ENCODE data around the gene ZNF783. TPM values are rescaled to one million over a fixed set of nuclear protein-coding genes. Genes with fewer than 3 reads are reported as not detected.

The ZNF783 gene
- total RNA-seq, 1 donor from 2014 or later: 10.4 TPM

DNA sequence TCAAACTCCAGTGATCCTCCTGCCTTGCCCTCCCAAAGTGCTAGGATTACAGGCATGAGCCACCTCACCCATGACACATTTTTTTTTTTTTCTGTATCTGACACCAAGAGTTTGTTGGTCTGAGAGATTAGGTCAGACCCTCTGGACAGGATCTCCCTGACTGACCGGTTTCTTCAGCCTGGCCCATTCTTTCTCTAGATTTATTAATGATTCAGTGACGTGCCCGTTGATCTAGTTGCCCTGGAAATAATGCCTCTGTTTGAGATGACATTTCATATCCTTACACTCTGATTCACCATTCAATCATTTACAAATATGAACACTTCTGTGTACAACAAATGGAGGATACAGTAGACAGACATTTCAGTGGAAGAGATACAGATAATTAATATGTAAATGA lies 23.9 kb upstream of the ZNF783 start:
- TF ChIP-seq, protein P1, sequence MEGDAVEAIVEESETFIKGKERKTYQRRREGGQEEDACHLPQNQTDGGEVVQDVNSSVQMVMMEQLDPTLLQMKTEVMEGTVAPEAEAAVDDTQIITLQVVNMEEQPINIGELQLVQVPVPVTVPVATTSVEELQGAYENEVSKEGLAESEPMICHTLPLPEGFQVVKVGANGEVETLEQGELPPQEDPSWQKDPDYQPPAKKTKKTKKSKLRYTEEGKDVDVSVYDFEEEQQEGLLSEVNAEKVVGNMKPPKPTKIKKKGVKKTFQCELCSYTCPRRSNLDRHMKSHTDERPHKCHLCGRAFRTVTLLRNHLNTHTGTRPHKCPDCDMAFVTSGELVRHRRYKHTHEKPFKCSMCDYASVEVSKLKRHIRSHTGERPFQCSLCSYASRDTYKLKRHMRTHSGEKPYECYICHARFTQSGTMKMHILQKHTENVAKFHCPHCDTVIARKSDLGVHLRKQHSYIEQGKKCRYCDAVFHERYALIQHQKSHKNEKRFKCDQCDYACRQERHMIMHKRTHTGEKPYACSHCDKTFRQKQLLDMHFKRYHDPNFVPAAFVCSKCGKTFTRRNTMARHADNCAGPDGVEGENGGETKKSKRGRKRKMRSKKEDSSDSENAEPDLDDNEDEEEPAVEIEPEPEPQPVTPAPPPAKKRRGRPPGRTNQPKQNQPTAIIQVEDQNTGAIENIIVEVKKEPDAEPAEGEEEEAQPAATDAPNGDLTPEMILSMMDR (IDR thresholded peaks at IDR 0.05; ENCODE audit: insufficient read depth, low read length, poor library complexity, severe bottlenecking): no peak
- DNase-seq (ENCODE audit: low read depth): no peak
- H3K4me3 ChIP-seq (ENCODE audit: low read depth, low read length): no peak overlapping the region
- no peaks in the 10 kb centered on the region for H3K27me3 ChIP-seq (ENCODE audit: control insufficient read depth, insufficient read depth, low read length)
- H3K36me3 ChIP-seq (ENCODE audit: control insufficient read depth, insufficient read depth, low read length): no peaks in the 10 kb centered on the region

DNA sequence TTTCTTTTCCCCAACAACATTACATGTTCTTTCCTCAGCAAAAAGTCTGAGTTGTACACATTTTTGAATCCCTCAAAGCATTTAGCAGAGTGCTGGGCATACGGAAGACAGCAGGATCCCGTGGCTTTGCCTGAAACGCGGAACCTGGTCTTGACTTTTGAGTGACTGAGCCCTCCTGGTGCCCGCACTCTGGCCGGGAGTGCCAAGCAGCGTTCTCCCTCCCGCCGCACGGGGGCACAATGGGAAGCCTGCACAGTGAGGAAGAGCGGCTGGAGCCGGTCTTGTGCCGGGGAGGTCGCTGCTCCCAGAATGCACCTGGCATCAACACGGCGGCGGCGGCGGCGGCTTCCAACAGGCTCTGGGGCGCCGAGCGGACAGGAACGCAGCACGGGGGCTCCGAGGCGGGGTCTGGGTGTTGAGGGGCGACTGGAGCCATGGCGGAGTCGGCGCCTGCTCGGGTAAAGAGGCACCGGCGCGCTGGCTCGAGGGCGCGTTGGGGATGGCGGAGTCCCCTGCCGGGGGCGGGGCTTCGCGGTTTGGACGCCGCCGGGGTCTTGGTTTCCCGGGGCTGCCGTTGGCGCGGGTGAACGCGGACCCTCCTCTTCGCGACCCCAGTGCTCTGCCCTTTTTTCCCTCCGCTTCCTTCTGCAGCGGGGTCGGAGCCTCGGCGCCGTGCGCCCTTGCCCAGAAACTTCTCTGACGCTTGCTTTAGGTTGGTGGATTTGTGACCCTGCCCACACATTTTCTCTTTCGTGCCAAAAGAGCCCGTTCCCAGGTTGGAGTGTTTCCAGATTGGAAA lies 22.5 kb upstream of the ZNF783 start, which contains the start of gene ZNF212:
TSS of gene ZNF212 (plus strand) at position 307 of the 799 bp plus-strand sequence. CDS start at position 435, 128 bp downstream.
- no peaks in the 10 kb centered on the region for H3K27me3 ChIP-seq (ENCODE audit: control insufficient read depth, insufficient read depth, low read length)
- TF ChIP-seq, protein P1 (IDR thresholded peaks at IDR 0.05; ENCODE audit: insufficient read depth, low read length, poor library complexity, severe bottlenecking): peak; percentile 90
- no peak for DNase-seq (ENCODE audit: low read depth)
- peak within 1 kb of the TSS; percentile 85 for H3K4me3 ChIP-seq (ENCODE audit: low read depth, low read length)
- H3K36me3 ChIP-seq (ENCODE audit: control insufficient read depth, insufficient read depth, low read length): no peaks in the 10 kb centered on the region

DNA sequence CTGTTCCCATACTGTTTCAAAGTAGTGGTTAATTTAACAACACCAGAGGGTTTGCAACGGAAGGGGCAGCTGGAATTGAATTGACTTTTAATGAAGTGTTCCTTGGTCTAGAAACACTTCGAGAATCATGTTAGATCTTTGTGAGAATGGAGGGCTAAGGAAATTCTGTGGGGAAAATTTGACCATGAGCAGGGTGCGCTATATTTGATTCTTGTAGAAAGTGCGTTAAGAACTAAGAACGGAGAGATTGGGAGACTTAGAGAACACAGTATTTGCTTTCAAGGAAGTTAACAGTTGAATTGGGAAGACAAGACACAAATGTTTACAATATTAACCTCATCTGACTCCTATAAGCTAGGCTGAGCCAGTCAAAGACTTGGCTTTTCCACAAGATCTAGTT lies 21.4 kb upstream of the ZNF783 start:
- TF ChIP-seq, protein P1 (IDR thresholded peaks at IDR 0.05; ENCODE audit: insufficient read depth, low read length, poor library complexity, severe bottlenecking): no peak
- peak overlapping the region; percentile 85 for H3K4me3 ChIP-seq (ENCODE audit: low read depth, low read length)
- H3K36me3 ChIP-seq (ENCODE audit: control insufficient read depth, insufficient read depth, low read length): no peaks in the 10 kb centered on the region

DNA sequence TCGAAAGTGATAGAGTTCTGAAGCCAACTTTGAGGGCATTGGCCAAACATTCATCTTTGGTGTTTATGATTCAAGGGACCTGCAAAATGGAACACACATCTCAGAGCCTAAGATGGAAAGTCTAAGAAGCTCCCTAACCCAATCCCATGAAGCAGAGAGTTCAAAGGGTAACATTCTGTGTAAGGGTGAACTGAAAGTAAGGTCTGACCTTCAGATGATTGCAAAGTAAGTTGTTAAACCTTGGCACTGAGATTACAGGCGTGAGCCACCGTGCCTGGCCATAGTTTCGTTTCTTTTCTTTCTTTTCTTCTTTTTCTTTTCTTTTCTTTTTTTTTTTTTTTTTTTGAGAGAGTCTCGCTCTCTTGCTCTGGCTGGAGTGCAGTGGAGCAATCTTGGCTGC lies 20.3 kb upstream of the ZNF783 start:
- DNase-seq (ENCODE audit: low read depth): no peak
- Histone ChIP-seq H3K36me3 (ENCODE audit: control insufficient read depth, insufficient read depth, low read length) (no peaks in the 10 kb centered on the region), H3K27me3 (ENCODE audit: control insufficient read depth, insufficient read depth, low read length) (no peaks in the 10 kb centered on the region), H3K4me3 (ENCODE audit: low read depth, low read length) (no peak overlapping the region)
- TF ChIP-seq, protein P1 (IDR thresholded peaks at IDR 0.05; ENCODE audit: insufficient read depth, low read length, poor library complexity, severe bottlenecking): no peak

More for the DNA sequence above, 21.4 kb upstream of the ZNF783 start:
- no peaks in the 10 kb centered on the region for H3K27me3 ChIP-seq (ENCODE audit: control insufficient read depth, insufficient read depth, low read length)
- no peak for DNase-seq (ENCODE audit: low read depth)

DNA sequence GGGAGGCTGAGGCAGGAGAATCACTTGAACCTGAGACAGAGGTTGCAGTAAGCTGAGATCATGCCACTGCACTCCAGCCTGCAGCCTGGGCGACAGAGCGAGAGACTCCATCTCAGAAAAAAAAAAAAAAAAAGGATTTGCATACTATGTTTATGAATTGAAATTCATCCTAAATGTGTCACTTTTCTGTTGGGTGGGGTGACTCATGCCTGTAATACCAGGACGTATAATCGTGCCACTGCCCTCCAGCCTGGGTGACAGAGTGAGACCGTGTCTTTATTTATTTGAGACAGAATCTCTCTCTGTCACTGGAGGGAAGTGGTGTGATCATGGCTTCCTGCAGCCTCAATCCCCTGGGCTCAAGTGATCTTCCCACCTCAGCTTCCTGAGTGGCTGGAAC lies 16.8 kb upstream of the ZNF783 start:
- no peak for DNase-seq (ENCODE audit: low read depth)
- Histone ChIP-seq H3K27me3 (ENCODE audit: control insufficient read depth, insufficient read depth, low read length) (no peaks in the 10 kb centered on the region), H3K4me3 (ENCODE audit: low read depth, low read length) (no peak overlapping the region), H3K36me3 (ENCODE audit: control insufficient read depth, insufficient read depth, low read length) (no peaks in the 10 kb centered on the region)
- TF ChIP-seq, protein P1 (IDR thresholded peaks at IDR 0.05; ENCODE audit: insufficient read depth, low read length, poor library complexity, severe bottlenecking): no peak
